HepG2 (cell line): ENCODE measurements around the gene RBM12. TPM values are rescaled to one million over a fixed set of nuclear protein-coding genes. Genes with fewer than 3 reads are reported as not detected.

Experiments used
- EEA1 ChIP-seq: sonication (generic); formaldehyde crosslinking; IDR thresholded peaks from 2 replicates; pipeline ENCODE4 v1.5.1; 2020; ENCODE audit warnings: mild to moderate bottlenecking, missing genetic modification reagents, borderline replicate concordance
- MYNN ChIP-seq: sonication (generic); formaldehyde crosslinking; IDR thresholded peaks from 2 replicates; pipeline ENCODE4 v1.4.0; 2020; ENCODE audit warnings: mild to moderate bottlenecking, low read depth, missing genetic modification reagents
- NFYC ChIP-seq: IDR thresholded peaks from 2 replicates; pipeline ENCODE4 v1.6.1; 2016; ENCODE audit warnings: missing genetic modification reagents, missing compliant biosample characterization
- SATB2 ChIP-seq: sonication (generic); formaldehyde crosslinking; IDR thresholded peaks from 2 replicates; pipeline ENCODE4 v1.5.0; 2020; ENCODE audit warnings: missing genetic modification reagents
- ZNF10 ChIP-seq: sonication (generic); formaldehyde crosslinking; IDR thresholded peaks from 2 replicates; pipeline ENCODE4 v1.4.0; 2020; ENCODE audit warnings: mild to moderate bottlenecking, low read depth, missing genetic modification reagents, borderline replicate concordance
- ZNF558 ChIP-seq: sonication (generic); formaldehyde crosslinking; IDR thresholded peaks from 2 replicates; pipeline ENCODE4 v1.9.0; 2022; ENCODE audit warnings: mild to moderate bottlenecking, missing genetic modification reagents, borderline replicate concordance
- ZNF724P ChIP-seq: sonication (generic); formaldehyde crosslinking; IDR thresholded peaks from 2 replicates; pipeline ENCODE4 v1.8.0; 2022; ENCODE audit warnings: missing genetic modification reagents, borderline replicate concordance
- ZNF839 ChIP-seq: sonication (generic); formaldehyde crosslinking; IDR thresholded peaks from 2 replicates; pipeline ENCODE4 v1.4.0; 2020; ENCODE audit warnings: missing genetic modification reagents, mild to moderate bottlenecking, borderline replicate concordance
- polyA plus RNA-seq, 8 experiments: library from polyadenylated mRNA; depleted of rRNA in 3 of 8; stranded (reverse) in 7 of 8; unstranded in 1 of 8; fragments of >200 nt; fragmentation: Illumina TruSeq in 4 of 8; extraction: Trizol in 4 of 8; gene quantifications; 2 replicates each; pipeline versions ENCODE4 v1.2.1 to v1.2.3, GENCODE V29; 2011 to 2016; ENCODE audit warnings: low read depth in 4 of 8, missing spikeins in 1 of 8, mixed read lengths in 1 of 8; ENCODE audit not compliant: insufficient read depth in 1 of 8
- total RNA-seq, 5 experiments: library from RNA; depleted of rRNA; stranded (reverse); fragments of >200 nt; fragmentation: Illumina TruSeq; extraction: Trizol; gene quantifications; 2 replicates each; pipeline ENCODE4 v1.2.3, GENCODE V29; 2016; ENCODE audit warnings: low read depth in 1 of 5
- TF ChIP-seq, protein P1 (sequence below), 2 experiments: sonication (generic) in 1 of 2; formaldehyde crosslinking in 1 of 2; IDR thresholded peaks; 2 replicates each; pipeline versions ENCODE4 v1.6.1 to v1.9.0; 2014 to 2022; ENCODE audit warnings: antibody characterized with exemption in 1 of 2, borderline replicate concordance in 1 of 2, inconsistent platforms in 1 of 2, low read depth in 1 of 2, missing genetic modification reagents in 1 of 2
- TF ChIP-seq, protein P2 (sequence below): sonication (generic); formaldehyde crosslinking; IDR thresholded peaks from 2 replicates; pipeline ENCODE4 v1.5.1; 2020; ENCODE audit warnings: missing genetic modification reagents, mild to moderate bottlenecking, borderline replicate concordance
- TF ChIP-seq, protein P3 (sequence below): sonication (generic); formaldehyde crosslinking; IDR thresholded peaks from 2 replicates; pipeline ENCODE4 v1.8.1; 2023; ENCODE audit warnings: mild to moderate bottlenecking, missing genetic modification reagents
- TF ChIP-seq, protein P4 (sequence below): sonication (generic); formaldehyde crosslinking; IDR thresholded peaks from 2 replicates; pipeline ENCODE4 v1.8.0; 2022; ENCODE audit warnings: missing genetic modification reagents, mild to moderate bottlenecking, moderate library complexity, borderline replicate concordance
- TF ChIP-seq, protein P5 (sequence below): sonication (generic); formaldehyde crosslinking; IDR thresholded peaks from 2 replicates; pipeline ENCODE4 v1.4.0; 2020; ENCODE audit warnings: missing genetic modification reagents
- TF ChIP-seq, protein P6 (sequence below): IDR thresholded peaks from 2 replicates; pipeline ENCODE4 v1.6.1; 2016; ENCODE audit warnings: missing biosample characterization, missing genetic modification reagents, low read depth

RBM12 gene
- total and polyA plus RNA-seq, 2 of the 13 experiments (the other 11 are each of a cell fraction or from before 2014, with no cell fraction given): 97.9 to 104 TPM

DNA sequence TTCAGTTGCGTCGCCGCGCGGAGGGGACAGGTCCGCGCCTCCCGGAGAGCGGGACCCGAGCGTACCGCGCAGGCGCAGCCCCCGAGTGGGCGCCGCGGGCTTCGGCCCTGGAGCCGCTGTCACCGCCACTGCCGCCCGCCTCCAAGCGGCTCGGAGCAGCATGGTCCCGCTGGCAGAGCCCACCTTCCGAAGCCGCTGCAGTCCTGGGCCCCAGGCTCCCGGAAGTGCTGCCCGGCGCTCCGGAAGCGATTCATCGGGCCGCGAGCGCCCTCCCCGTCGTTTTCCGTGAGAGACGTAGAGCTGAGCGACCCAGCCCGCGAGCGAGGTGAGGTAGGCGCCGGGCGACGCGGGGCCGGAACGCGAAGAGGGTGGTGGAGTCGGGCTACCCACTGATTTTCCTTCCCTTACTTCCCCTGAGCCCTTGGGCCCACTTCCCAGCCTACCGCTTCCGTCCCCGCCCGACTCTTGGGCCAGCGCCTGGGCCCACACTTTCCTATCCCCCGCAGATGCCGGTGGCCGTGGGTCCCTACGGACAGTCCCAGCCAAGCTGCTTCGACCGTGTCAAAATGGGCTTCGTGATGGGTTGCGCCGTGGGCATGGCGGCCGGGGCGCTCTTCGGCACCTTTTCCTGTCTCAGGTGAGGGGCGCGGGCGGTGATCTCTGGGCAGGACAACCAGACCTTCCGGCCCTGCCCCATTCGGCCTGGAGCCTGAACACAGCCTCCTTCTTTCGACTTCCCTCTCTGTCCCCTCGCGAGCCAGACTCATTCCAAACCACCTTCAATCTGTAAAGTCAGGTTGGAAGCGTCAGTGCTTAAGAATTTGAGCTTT is 34.6 kb upstream of the RBM12 start, which contains the start of the genes NFS1 and ROMO1 (continued):
- TF ChIP-seq, protein P1, sequence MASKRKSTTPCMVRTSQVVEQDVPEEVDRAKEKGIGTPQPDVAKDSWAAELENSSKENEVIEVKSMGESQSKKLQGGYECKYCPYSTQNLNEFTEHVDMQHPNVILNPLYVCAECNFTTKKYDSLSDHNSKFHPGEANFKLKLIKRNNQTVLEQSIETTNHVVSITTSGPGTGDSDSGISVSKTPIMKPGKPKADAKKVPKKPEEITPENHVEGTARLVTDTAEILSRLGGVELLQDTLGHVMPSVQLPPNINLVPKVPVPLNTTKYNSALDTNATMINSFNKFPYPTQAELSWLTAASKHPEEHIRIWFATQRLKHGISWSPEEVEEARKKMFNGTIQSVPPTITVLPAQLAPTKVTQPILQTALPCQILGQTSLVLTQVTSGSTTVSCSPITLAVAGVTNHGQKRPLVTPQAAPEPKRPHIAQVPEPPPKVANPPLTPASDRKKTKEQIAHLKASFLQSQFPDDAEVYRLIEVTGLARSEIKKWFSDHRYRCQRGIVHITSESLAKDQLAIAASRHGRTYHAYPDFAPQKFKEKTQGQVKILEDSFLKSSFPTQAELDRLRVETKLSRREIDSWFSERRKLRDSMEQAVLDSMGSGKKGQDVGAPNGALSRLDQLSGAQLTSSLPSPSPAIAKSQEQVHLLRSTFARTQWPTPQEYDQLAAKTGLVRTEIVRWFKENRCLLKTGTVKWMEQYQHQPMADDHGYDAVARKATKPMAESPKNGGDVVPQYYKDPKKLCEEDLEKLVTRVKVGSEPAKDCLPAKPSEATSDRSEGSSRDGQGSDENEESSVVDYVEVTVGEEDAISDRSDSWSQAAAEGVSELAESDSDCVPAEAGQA (IDR thresholded peaks at IDR 0.05; ENCODE audit: low read depth): peak; percentile 86
- TF ChIP-seq, protein P1 (CRISPR knock-in tag; IDR thresholded peaks at IDR 0.05; ENCODE audit: borderline replicate concordance): peak; percentile 16; the same call in 1 of the 2 replicates
- TF ChIP-seq ZNF10: no peak
- TF ChIP-seq ZNF839 (CRISPR knock-in tag): peak; percentile 100
- peak; percentile 94; the same call in 1 of the 2 replicates for TF ChIP-seq ZNF724P (CRISPR knock-in tag)
- TF ChIP-seq, protein P2, sequence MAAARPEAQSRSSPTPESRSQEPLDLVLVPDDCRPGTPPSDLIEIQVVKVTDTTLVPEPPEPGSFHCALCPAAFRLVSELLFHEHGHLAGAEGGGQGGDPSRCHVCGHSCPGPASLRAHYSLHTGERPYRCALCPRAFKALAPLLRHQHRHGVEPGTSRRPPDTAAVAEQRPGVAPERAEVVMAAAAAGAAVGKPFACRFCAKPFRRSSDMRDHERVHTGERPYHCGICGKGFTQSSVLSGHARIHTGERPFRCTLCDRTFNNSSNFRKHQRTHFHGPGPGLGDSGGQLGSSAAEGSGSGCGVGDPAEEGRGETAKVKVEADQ (CRISPR knock-in tag): peak; percentile 95
- TF ChIP-seq, protein P3, sequence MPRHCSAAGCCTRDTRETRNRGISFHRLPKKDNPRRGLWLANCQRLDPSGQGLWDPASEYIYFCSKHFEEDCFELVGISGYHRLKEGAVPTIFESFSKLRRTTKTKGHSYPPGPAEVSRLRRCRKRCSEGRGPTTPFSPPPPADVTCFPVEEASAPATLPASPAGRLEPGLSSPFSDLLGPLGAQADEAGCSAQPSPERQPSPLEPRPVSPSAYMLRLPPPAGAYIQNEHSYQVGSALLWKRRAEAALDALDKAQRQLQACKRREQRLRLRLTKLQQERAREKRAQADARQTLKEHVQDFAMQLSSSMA (CRISPR knock-in tag): peak; percentile 96
- TF ChIP-seq, protein P4, sequence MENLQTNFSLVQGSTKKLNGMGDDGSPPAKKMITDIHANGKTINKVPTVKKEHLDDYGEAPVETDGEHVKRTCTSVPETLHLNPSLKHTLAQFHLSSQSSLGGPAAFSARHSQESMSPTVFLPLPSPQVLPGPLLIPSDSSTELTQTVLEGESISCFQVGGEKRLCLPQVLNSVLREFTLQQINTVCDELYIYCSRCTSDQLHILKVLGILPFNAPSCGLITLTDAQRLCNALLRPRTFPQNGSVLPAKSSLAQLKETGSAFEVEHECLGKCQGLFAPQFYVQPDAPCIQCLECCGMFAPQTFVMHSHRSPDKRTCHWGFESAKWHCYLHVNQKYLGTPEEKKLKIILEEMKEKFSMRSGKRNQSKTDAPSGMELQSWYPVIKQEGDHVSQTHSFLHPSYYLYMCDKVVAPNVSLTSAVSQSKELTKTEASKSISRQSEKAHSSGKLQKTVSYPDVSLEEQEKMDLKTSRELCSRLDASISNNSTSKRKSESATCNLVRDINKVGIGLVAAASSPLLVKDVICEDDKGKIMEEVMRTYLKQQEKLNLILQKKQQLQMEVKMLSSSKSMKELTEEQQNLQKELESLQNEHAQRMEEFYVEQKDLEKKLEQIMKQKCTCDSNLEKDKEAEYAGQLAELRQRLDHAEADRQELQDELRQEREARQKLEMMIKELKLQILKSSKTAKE: peak; percentile 63; the same call in 1 of the 2 replicates
- no peak; the same call in 1 of the 2 replicates for TF ChIP-seq MYNN (CRISPR knock-in tag)
- TF ChIP-seq NFYC: peak; percentile 60
- TF ChIP-seq EEA1: peak; percentile 89
- TF ChIP-seq, protein P5, sequence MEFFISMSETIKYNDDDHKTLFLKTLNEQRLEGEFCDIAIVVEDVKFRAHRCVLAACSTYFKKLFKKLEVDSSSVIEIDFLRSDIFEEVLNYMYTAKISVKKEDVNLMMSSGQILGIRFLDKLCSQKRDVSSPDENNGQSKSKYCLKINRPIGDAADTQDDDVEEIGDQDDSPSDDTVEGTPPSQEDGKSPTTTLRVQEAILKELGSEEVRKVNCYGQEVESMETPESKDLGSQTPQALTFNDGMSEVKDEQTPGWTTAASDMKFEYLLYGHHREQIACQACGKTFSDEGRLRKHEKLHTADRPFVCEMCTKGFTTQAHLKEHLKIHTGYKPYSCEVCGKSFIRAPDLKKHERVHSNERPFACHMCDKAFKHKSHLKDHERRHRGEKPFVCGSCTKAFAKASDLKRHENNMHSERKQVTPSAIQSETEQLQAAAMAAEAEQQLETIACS (CRISPR knock-in tag): peak; percentile 29
- peak; percentile 86 for TF ChIP-seq SATB2 (CRISPR knock-in tag)
- peak; percentile 97 for TF ChIP-seq ZNF558 (CRISPR knock-in tag)
- TF ChIP-seq, protein P6, sequence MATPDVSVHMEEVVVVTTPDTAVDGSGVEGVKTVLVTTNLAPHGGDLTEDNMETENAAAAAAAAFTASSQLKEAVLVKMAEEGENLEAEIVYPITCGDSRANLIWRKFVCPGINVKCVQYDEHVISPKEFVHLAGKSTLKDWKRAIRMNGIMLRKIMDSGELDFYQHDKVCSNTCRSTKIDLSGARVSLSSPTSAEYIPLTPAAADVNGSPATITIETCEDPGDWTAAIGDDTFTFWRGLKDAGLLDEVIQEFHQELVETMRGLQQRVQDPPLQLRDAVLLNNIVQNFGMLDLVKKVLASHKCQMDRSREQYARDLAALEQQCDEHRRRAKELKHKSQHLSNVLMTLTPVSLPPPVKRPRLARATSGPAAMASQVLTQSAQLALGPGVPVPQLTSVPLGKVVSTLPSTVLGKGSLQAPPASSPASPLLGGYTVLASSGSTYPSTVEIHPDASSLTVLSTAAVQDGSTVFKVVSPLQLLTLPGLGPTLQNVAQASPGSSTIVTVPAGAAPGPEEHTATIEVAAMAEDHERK: peak; percentile 83
